Cardiac muscle cell (in vitro differentiated cells and primary cell): ENCODE results near the gene TMED8. TPM values are rescaled to one million over a fixed set of nuclear protein-coding genes. Genes with fewer than 3 reads are reported as not detected.

Source experiments
- DNase-seq, 2 donors: peaks; one replicate each; pipeline versions ENCODE4 v3.0.0 to v3.0.0-alpha.2; 2010 to 2017; ENCODE audit warnings: low read depth in 1 of 2, low spot score in 1 of 2
- H3K27ac ChIP-seq: fragments of 200-600 bp; sonication (generic); 2 replicates; pipeline ENCODE4 v1.5.1; 2016
- H3K27me3 ChIP-seq: fragments of 200-600 bp; sonication (generic); 2 replicates; pipeline ENCODE4 v1.6.0; 2016; ENCODE audit warnings: control low read depth
- H3K36me3 ChIP-seq: fragments of 200-600 bp; sonication (generic); 2 replicates; pipeline ENCODE4 v1.5.1; 2016; ENCODE audit warnings: control low read depth
- H3K4me1 ChIP-seq: fragments of 200-600 bp; sonication (generic); 2 replicates; pipeline ENCODE4 v1.8.1; 2017; ENCODE audit warnings: low read depth, mild to moderate bottlenecking, mixed run types
- H3K4me3 ChIP-seq: fragments of 200-600 bp; sonication (generic); 2 replicates; pipeline ENCODE4 v1.5.1; 2016; ENCODE audit warnings: mild to moderate bottlenecking
- H3K9me3 ChIP-seq: fragments of 200-600 bp; sonication (generic); 2 replicates; pipeline ENCODE4 v1.5.1; 2017; ENCODE audit warnings: low read depth, mild to moderate bottlenecking, control low read depth
- polyA plus RNA-seq: library from polyadenylated mRNA; unstranded; fragments of >200 nt; fragmentation: Nextera tagmentation; extraction: Ambion mirVana; gene quantifications from 2 replicates; pipeline ENCODE4 v1.2.1, GENCODE V29; 2016
- total RNA-seq: library from RNA; depleted of rRNA; stranded (reverse); fragments of >200 nt; gene quantifications from 2 replicates; pipeline ENCODE4 v1.2.3, GENCODE V29; 2016
- TF ChIP-seq, protein P1 (sequence below): IDR thresholded peaks from 2 replicates; pipeline ENCODE4 v1.5.1; 2012; ENCODE audit warnings: low read depth, mild to moderate bottlenecking, low read length

TMED8 gene
- total and polyA plus RNA-seq, 2 experiments from 2014 or later: 3.4 to 8.9 TPM

DNA sequence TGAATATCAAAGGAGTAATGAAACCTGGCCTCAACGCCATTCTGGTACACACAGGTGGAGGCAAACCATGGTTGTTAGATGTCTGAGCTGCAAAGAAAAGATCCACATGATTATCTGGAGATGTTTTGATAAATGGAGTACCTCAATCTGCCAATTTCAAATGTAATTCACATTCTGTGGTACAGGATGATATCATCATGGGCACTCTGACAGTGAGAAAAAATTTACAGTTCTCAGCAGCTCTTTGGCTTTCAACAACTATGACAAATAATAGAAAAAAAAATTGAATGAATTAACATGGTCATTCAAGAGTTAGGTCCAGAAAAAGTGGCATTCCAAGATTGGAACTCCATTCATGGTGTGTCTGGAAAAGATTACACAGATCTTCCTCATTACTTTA lies 17.3 kb downstream of the TMED8 start:
- DNase-seq: no peak
- Histone ChIP-seq H3K4me1 (no peaks in the 10 kb centered on the region), H3K27ac (no peak overlapping the region), H3K9me3 (no peaks in the 10 kb centered on the region), H3K36me3 (no peaks in the 10 kb centered on the region), H3K4me3 (no peak overlapping the region), H3K27me3 (no peaks in the 10 kb centered on the region)
- TF ChIP-seq, protein P1, sequence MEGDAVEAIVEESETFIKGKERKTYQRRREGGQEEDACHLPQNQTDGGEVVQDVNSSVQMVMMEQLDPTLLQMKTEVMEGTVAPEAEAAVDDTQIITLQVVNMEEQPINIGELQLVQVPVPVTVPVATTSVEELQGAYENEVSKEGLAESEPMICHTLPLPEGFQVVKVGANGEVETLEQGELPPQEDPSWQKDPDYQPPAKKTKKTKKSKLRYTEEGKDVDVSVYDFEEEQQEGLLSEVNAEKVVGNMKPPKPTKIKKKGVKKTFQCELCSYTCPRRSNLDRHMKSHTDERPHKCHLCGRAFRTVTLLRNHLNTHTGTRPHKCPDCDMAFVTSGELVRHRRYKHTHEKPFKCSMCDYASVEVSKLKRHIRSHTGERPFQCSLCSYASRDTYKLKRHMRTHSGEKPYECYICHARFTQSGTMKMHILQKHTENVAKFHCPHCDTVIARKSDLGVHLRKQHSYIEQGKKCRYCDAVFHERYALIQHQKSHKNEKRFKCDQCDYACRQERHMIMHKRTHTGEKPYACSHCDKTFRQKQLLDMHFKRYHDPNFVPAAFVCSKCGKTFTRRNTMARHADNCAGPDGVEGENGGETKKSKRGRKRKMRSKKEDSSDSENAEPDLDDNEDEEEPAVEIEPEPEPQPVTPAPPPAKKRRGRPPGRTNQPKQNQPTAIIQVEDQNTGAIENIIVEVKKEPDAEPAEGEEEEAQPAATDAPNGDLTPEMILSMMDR: no peak

GRCh38 chr14:77356899-77357298 lies 20.0 kb downstream of the TMED8 start:
- Histone ChIP-seq H3K27ac (no peak overlapping the region), H3K4me1 (no peaks in the 10 kb centered on the region), H3K27me3 (no peaks in the 10 kb centered on the region), H3K4me3 (no peak overlapping the region), H3K36me3 (no peaks in the 10 kb centered on the region), H3K9me3 (no peaks in the 10 kb centered on the region)
- TF ChIP-seq, protein P1: no peak
- DNase-seq: no peak

DNA sequence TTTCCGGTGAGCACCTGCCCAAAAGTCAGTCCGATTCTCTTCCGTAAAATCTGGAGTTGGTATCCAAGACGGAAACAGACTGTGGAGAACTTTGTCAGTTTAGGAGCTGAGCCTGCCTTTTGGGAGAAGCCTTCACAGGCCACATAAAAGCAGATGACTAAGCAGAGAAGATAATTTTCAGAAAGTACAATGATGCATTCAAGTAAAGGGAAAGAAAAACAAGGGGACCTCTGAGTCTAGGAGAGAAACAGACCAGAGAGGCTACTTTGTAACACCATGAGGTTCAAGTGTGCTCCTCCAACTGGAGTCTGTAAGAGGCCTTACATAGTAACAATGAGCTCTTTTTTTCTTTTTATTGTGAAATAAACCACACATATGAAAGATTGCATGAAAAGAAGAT lies 21.1 kb downstream of the TMED8 start:
- DNase-seq: peak in 1 of 2 donors; percentile 46
- Histone ChIP-seq H3K9me3 (no peaks in the 10 kb centered on the region), H3K27ac (no peak overlapping the region), H3K27me3 (no peaks in the 10 kb centered on the region), H3K4me3 (no peak overlapping the region), H3K4me1 (no peaks in the 10 kb centered on the region), H3K36me3 (no peaks in the 10 kb centered on the region)
- TF ChIP-seq, protein P1: no peak

DNA sequence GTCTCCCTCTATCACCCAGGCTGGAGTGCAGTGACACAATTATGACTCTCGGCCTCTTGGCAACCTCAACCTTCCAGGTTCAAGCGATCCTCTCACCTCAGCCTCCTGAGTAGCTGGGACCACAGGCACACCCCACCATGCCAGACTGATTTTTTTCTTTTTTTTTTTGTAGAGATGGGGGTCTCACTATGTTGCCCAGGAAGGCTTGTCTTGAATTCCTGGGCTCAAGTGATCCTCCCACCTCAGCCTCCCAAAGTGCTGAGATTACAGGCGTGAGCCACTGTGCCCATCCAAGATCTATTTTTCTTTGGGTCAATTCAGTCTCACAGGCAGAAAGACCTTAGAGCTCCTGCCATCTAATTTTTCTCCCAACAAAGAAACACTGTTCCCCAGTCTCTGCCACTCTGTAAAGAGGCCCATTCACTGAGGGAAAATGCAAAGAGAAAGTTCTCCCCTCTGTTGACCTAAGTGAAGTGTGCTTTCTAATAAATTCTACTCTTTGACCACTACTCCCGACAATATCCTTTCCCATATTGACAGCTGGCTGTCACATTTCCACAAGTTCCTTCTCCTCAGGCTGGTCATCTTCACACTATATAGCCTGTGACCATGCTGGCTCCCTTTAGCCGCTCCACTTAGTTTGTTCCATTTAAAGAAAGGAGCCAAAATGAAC lies 23.3 kb downstream of the TMED8 start:
- H3K4me3 ChIP-seq: no peak overlapping the region
- no peaks in the 10 kb centered on the region for H3K36me3 ChIP-seq
- no peak overlapping the region for H3K27ac ChIP-seq
- H3K27me3 ChIP-seq: no peaks in the 10 kb centered on the region
- DNase-seq: no peak
- no peaks in the 10 kb centered on the region for H3K9me3 ChIP-seq
- TF ChIP-seq, protein P1: no peak
- no peaks in the 10 kb centered on the region for H3K4me1 ChIP-seq

DNA sequence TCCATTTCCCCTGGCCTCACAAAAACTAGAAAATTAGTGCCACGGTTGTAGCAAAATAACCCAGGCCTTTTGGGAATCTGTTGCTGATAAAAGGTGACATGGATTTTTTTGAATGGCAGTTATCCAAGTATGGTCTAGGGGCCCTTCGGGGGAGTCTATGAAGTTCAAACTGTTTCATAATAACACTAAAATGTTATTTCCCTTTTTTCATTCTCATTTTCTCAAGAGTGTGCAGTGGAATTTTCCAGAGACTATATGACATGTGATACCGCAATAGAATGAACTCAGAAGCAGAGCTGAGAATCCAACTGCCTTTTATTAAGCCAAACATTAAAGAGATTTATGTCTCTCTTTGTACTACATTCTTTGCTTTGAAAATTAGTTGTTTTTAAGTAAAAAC lies 29.1 kb downstream of the TMED8 start:
- TF ChIP-seq, protein P1: no peak
- Histone ChIP-seq H3K4me3 (no peak overlapping the region), H3K36me3 (no peaks in the 10 kb centered on the region), H3K27ac (no peak overlapping the region), H3K9me3 (no peaks in the 10 kb centered on the region), H3K4me1 (no peaks in the 10 kb centered on the region), H3K27me3 (no peaks in the 10 kb centered on the region)
- peak in 1 of 2 donors; percentile 33 for DNase-seq
